Spleen (tissue), 11 donors: ENCODE measurements around the gene EYA2. TPM values are rescaled to one million over a fixed set of nuclear protein-coding genes. Genes with fewer than 3 reads are reported as not detected.

Experiments
- DNase-seq: peaks from one replicate; pipeline ENCODE4 v3.0.0-alpha.2; 2020
- H3K27ac ChIP-seq, 8 donors: fragments of 200-600 bp; sonication (generic) in 7 of 8; 1 replicate in 4 of 8; 2 replicates in 4 of 8; pipeline versions ENCODE4 v1.5.0 to v1.8.0; 2016 to 2021; ENCODE audit warnings: inconsistent platforms in 4 of 8, mild to moderate bottlenecking in 4 of 8, moderate library complexity in 1 of 8
- H3K27me3 ChIP-seq, 7 donors: fragments of 200-600 bp; sonication (generic) in 6 of 7; replicated peaks in 1 of 7; 1 replicate in 4 of 7; 2 replicates in 3 of 7; pipeline versions ENCODE4 v1.5.0 to v1.8.0; 2016 to 2021; ENCODE audit warnings: inconsistent platforms in 3 of 7, mild to moderate bottlenecking in 1 of 7
- H3K36me3 ChIP-seq, 6 donors: fragments of 200-600 bp; sonication (generic) in 5 of 6; 1 replicate in 4 of 6; 2 replicates in 2 of 6; pipeline versions ENCODE4 v1.5.0 to v1.8.0; 2016 to 2021; ENCODE audit warnings: inconsistent platforms in 2 of 6
- H3K4me1 ChIP-seq, 6 donors: fragments of 200-600 bp; sonication (generic) in 5 of 6; 1 replicate in 3 of 6; 2 replicates in 3 of 6; pipeline versions ENCODE4 v1.5.0 to v1.8.0; 2016 to 2021; ENCODE audit warnings: inconsistent platforms in 3 of 6
- H3K4me3 ChIP-seq, 8 donors: fragments of 200-600 bp; sonication (generic) in 7 of 8; 1 replicate in 4 of 8; 2 replicates in 4 of 8; pipeline versions ENCODE4 v1.5.0 to v1.8.0; 2016 to 2021; ENCODE audit warnings: inconsistent platforms in 4 of 8, mild to moderate bottlenecking in 4 of 8, moderate library complexity in 2 of 8
- H3K9me3 ChIP-seq, 8 donors: fragments of 200-600 bp; sonication (generic) in 7 of 8; 1 replicate in 4 of 8; 2 replicates in 4 of 8; pipeline versions ENCODE4 v1.5.0 to v1.8.0; 2016 to 2021; ENCODE audit warnings: inconsistent platforms in 4 of 8
- POLR2A ChIP-seq, 3 donors: fragments of 450-650 bp; IDR thresholded peaks; one replicate each; pipeline ENCODE4 v1.5.1; 2017; ENCODE audit warnings: antibody characterized with exemption in 3 of 3, mild to moderate bottlenecking in 1 of 3
- POLR2AphosphoS5 ChIP-seq, 3 donors: sonication (generic); formaldehyde crosslinking; IDR thresholded peaks; one replicate each; pipeline ENCODE4 v1.5.1; 2017; ENCODE audit warnings: antibody characterized with exemption in 3 of 3
- WGBS, 5 donors: extraction: QIAGEN DNeasy Blood & Tissue Kit in 3 of 5; methylation state at CpG; one replicate each; pipeline versions ENCODE4 v1.1.5 to v1.1.7; 2013 to 2018; 5-methylcytosine and 5-hydroxymethylcytosine counted together
- intact Hi-C: fragments of 100-400 bp; cut with DNase I; formaldehyde crosslinking; loops from one replicate; pipeline ENCODE4 v1.15.0; 2023; ENCODE audit warnings: low total_unique reads
- polyA plus RNA-seq, 3 donors: library from polyadenylated mRNA; stranded (reverse); fragments of 200-250 nt; gene quantifications; one replicate each; pipeline ENCODE4 v1.2.1, GENCODE V29; 2013
- total RNA-seq, 7 donors: library from RNA; depleted of rRNA in 3 of 7; stranded (reverse); fragments of >200 nt in 3 of 7; fragmentation: NEBNext Ultra II Directional in 4 of 7; extraction: Animal tissue kit (Norgen Biotek cat#: 25700) in 4 of 7; gene quantifications; one replicate each; pipeline versions ENCODE4 v1.1.0 to v1.2.1, GENCODE V29; 2016 to 2021
- TF ChIP-seq, protein P1 (sequence below), 11 experiments: fragments of 200-600 bp in 7 of 11; fragments of 450-650 bp in 4 of 11; sonication (generic) in 4 of 11; IDR thresholded peaks in 8 of 11; conservative IDR thresholded peaks in 3 of 11; 1 replicate in 7 of 11; 2 replicates in 4 of 11; pipeline versions ENCODE4 v1.4.0 to v1.8.0; 2016 to 2021; ENCODE audit warnings: antibody characterized with exemption in 11 of 11, inconsistent platforms in 4 of 11, mild to moderate bottlenecking in 1 of 11
- donor health status: healthy with polysubstance abuse.
- donor health status: DM: no; HTN: no; CAD: no; lungs with moderate emphysema.
- donor health status: DM: no; HTN: no; CAD: no.
- donor health status: Bipolar disorder and iron deficiency.
- donor health status: healthy.
- donor health status: DM: no; HTN: no; CAD: no.
- donor health status: DM: yes; HTN: yes; CAD: no.

The EYA2 gene
- total and polyA plus RNA-seq, 10 donors: 0.26 to 0.76 (median 0.51) TPM; not detected in 1

DNA sequence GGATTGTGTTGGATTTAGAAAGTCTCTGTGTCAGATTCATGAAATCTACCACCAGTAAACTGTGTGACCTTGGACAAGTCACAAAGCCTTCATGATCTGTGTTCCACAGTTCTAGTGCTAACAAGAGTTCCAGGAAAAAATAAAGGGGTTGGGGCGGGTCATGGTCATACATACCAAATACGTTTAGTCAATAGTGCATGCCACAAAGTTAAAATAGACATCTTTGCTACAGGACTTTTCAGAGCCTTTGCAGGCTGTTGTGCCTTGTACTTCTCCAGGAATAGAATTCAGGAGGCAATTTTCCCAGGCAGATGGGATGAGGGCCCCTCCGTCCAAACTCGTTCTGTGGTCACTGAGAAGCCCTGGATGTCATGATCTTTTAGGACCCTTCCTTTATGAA lies 127.2 kb downstream of the EYA2 start:
- Histone ChIP-seq H3K27ac (no peak overlapping the region), H3K4me1 (peaks cover 0 to 18% (median 3%) of the 10 kb centered on the region in 6 donors), H3K36me3 (no peaks in the 10 kb centered on the region), H3K9me3 (no peaks in the 10 kb centered on the region), H3K4me3 (no peak overlapping the region), H3K27me3 (peaks cover 0 to 32% (median 0%) of the 10 kb centered on the region in 7 donors)
- 69 to 90% (median 70%) methylated on average over 4 of the region's 4 CpGs for WGBS, 5 donors
- TF ChIP-seq POLR2AphosphoS5 (IDR thresholded peaks at IDR 0.05): no peak
- TF ChIP-seq POLR2A (IDR thresholded peaks at IDR 0.05): no peak
- TF ChIP-seq, protein P1, sequence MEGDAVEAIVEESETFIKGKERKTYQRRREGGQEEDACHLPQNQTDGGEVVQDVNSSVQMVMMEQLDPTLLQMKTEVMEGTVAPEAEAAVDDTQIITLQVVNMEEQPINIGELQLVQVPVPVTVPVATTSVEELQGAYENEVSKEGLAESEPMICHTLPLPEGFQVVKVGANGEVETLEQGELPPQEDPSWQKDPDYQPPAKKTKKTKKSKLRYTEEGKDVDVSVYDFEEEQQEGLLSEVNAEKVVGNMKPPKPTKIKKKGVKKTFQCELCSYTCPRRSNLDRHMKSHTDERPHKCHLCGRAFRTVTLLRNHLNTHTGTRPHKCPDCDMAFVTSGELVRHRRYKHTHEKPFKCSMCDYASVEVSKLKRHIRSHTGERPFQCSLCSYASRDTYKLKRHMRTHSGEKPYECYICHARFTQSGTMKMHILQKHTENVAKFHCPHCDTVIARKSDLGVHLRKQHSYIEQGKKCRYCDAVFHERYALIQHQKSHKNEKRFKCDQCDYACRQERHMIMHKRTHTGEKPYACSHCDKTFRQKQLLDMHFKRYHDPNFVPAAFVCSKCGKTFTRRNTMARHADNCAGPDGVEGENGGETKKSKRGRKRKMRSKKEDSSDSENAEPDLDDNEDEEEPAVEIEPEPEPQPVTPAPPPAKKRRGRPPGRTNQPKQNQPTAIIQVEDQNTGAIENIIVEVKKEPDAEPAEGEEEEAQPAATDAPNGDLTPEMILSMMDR (IDR thresholded peaks at IDR 0.05 in 8 of 11, conservative IDR thresholded peaks at IDR 0.05 in 3 of 11): no peak
- DNase-seq: no peak
- intact Hi-C loops: no loop called here

GRCh38 chr20:47024461-47024937 lies 129.9 kb downstream of the EYA2 start:
- intact Hi-C loops: no loop called here
- 69 to 78% (median 73%) methylated on average over 3 of the region's 3 CpGs for WGBS, 5 donors

DNA sequence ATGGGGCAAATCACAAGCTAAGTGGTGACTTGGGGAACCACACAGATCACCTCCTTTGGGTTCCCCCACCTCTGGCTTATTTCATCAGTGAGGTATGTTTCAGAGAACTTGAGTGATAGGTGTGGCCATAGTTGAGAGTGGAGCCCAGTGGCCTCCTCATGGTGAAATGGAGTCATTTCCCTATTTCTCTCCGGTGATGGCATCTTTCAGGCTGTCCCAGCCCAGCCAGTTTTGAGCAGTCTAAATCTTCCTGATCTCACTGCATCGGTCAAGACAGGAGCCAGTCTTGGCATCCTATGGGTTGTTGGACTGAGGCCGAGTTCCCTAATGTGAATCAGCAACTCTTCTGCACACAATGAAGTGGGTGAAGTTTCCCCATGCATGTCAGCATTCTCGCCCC lies 132.4 kb downstream of the EYA2 start:
- H3K36me3 ChIP-seq: no peaks in the 10 kb centered on the region
- WGBS, 5 donors: 82 to 83% (median 83%) methylated on average over 4 of the region's 4 CpGs
- no peak for DNase-seq
- H3K27me3 ChIP-seq: peaks cover 0 to 27% (median 0%) of the 10 kb centered on the region in 7 donors
- no peak overlapping the region for H3K4me3 ChIP-seq
- H3K4me1 ChIP-seq: no peaks in the 10 kb centered on the region
- H3K27ac ChIP-seq: no peak overlapping the region
- peaks cover 0 to 17% (median 7%) of the 10 kb centered on the region in 8 donors for H3K9me3 ChIP-seq
- TF ChIP-seq POLR2A (IDR thresholded peaks at IDR 0.05) (no peak), POLR2AphosphoS5 (IDR thresholded peaks at IDR 0.05) (no peak)
- TF ChIP-seq, protein P1 (IDR thresholded peaks at IDR 0.05 in 8 of 11, conservative IDR thresholded peaks at IDR 0.05 in 3 of 11): no peak
- intact Hi-C loops: no loop called here

More at GRCh38 chr20:47024461-47024937, 129.9 kb downstream of the EYA2 start:
- Histone ChIP-seq H3K9me3 (peaks cover 0 to 17% (median 7%) of the 10 kb centered on the region in 8 donors), H3K27ac (no peak overlapping the region), H3K4me3 (no peak overlapping the region), H3K36me3 (no peaks in the 10 kb centered on the region), H3K27me3 (peaks cover 0 to 27% (median 0%) of the 10 kb centered on the region in 7 donors), H3K4me1 (peaks cover 0 to 5% (median 0%) of the 10 kb centered on the region in 6 donors)
- DNase-seq: no peak
- TF ChIP-seq POLR2AphosphoS5 (IDR thresholded peaks at IDR 0.05) (no peak), POLR2A (IDR thresholded peaks at IDR 0.05) (no peak)
- TF ChIP-seq, protein P1 (IDR thresholded peaks at IDR 0.05 in 8 of 11, conservative IDR thresholded peaks at IDR 0.05 in 3 of 11): no peak

GRCh38 chr20:47027456-47027855 lies 132.8 kb downstream of the EYA2 start:
- H3K36me3 ChIP-seq: no peaks in the 10 kb centered on the region
- H3K27me3 ChIP-seq: peaks cover 0 to 27% (median 0%) of the 10 kb centered on the region in 7 donors
- H3K4me3 ChIP-seq: no peak overlapping the region
- no peak overlapping the region for H3K27ac ChIP-seq
- H3K4me1 ChIP-seq: no peaks in the 10 kb centered on the region
- intact Hi-C loops: no loop called here
- WGBS, 5 donors: 75 to 89% (median 83%) methylated on average over 3 of the region's 3 CpGs
- no peak for TF ChIP-seq POLR2AphosphoS5 (IDR thresholded peaks at IDR 0.05)
- peaks cover 0 to 17% (median 7%) of the 10 kb centered on the region in 8 donors for H3K9me3 ChIP-seq
- DNase-seq: no peak
